Activated CD8-positive, alpha-beta memory T cell treated with anti-CD3 and anti-CD28 coated beads for 24 hours (primary cell): ENCODE data around the gene SEC24D.

Source experiments
- DNase-seq: peaks from one replicate; pipeline ENCODE4 v3.0.0-alpha.2; 2020

The SEC24D gene

GRCh38 chr4:118843237-118843636, 7.3 kb upstream of the SEC24D start:
- no peak for DNase-seq

GRCh38 chr4:118842055-118842454, 6.1 kb upstream of the SEC24D start:
- DNase-seq, result no peak

- no peak for DNase-seq
These were observed 3.4 kb upstream of the SEC24D start for GRCh38 chr4:118839221-118839927.

- DNase-seq, result no peak
These were observed 1.2 kb upstream of the SEC24D start for GRCh38 chr4:118837121-118837507.

- peak; percentile 77 for DNase-seq
These were observed 585 bp upstream of the SEC24D start for GRCh38 chr4:118836301-118837120.

GRCh38 chr4:118834960-118835569, 861 bp downstream of the SEC24D start:
- peak; percentile 73 for DNase-seq

- no peak for DNase-seq
These were observed 1.9 kb downstream of the SEC24D start for GRCh38 chr4:118834070-118834469.

GRCh38 chr4:118833192-118833820, 2.6 kb downstream of the SEC24D start:
- no peak for DNase-seq

- DNase-seq, result no peak
These were observed 6.8 kb downstream of the SEC24D start for GRCh38 chr4:118829107-118829506.

GRCh38 chr4:118826723-118827444, 9.0 kb downstream of the SEC24D start:
- no peak for DNase-seq

- no peak for DNase-seq
These were observed 10.1 kb downstream of the SEC24D start for GRCh38 chr4:118825799-118826198.

- DNase-seq, result no peak
These were observed 11.8 kb downstream of the SEC24D start for GRCh38 chr4:118824141-118824540.

GRCh38 chr4:118823471-118823870, 12.5 kb downstream of the SEC24D start:
- no peak for DNase-seq

GRCh38 chr4:118821590-118822293, 14.2 kb downstream of the SEC24D start:
- DNase-seq, result no peak

GRCh38 chr4:118817178-118817930, 18.6 kb downstream of the SEC24D start:
- no peak for DNase-seq

GRCh38 chr4:118816538-118817177, 19.3 kb downstream of the SEC24D start:
- DNase-seq, result no peak

- DNase-seq, result no peak
These were observed 21.0 kb downstream of the SEC24D start for GRCh38 chr4:118814891-118815290.

GRCh38 chr4:118814058-118814457, 21.9 kb downstream of the SEC24D start:
- DNase-seq, result no peak

GRCh38 chr4:118813561-118813960, 22.4 kb downstream of the SEC24D start:
- DNase-seq, result no peak

- DNase-seq, result no peak
These were observed 24.1 kb downstream of the SEC24D start for GRCh38 chr4:118811832-118812231.
